ENCODE results near the gene C2CD4C. TPM values are rescaled to one million over a fixed set of nuclear protein-coding genes. Genes with fewer than 3 reads are reported as not detected.

The C2CD4C gene
- total RNA-seq, 1 experiment from 2014 or later = 0.12 TPM

- H3K4me1 Mint-ChIP-seq (ENCODE audit: low read depth, unreplicated experiment) = no peaks in the 10 kb centered on the region
These were observed 42.0 kb downstream of the C2CD4C start for GRCh38 chr19:366951-367350.

GRCh38 chr19:366205-366783 lies 42.7 kb downstream of the C2CD4C start:
- Mint-ChIP-seq H3K36me3 (ENCODE audit: insufficient read depth, unreplicated experiment) (no peaks in the 10 kb centered on the region), H3K4me1 (ENCODE audit: low read depth, unreplicated experiment) (no peaks in the 10 kb centered on the region), H3K9me3 (ENCODE audit: low read depth, unreplicated experiment) (no peaks in the 10 kb centered on the region), H3K27ac (ENCODE audit: unreplicated experiment) (no peak overlapping the region), H3K4me3 (ENCODE audit: low read depth, unreplicated experiment) (no peak overlapping the region), H3K27me3 (ENCODE audit: unreplicated experiment) (peaks cover 52% of the 10 kb centered on the region)
- CTCF ChIA-PET = no interaction called here
- DNase-seq = no peak
- TF ChIP-seq CTCF (IDR thresholded peaks at IDR 0.05; ENCODE audit: unreplicated experiment) = no peak
- intact Hi-C loops (cut with micrococcal nuclease; ENCODE audit: unreplicated experiment) = no loop called here
- no TSS peak for BruUV-seq (replicated peaks)

More at GRCh38 chr19:366951-367350, 42.0 kb downstream of the C2CD4C start:
- TF ChIP-seq CTCF (IDR thresholded peaks at IDR 0.05; ENCODE audit: unreplicated experiment) = no peak
- DNase-seq = no peak
- Mint-ChIP-seq H3K27me3 (ENCODE audit: unreplicated experiment) (peaks cover 58% of the 10 kb centered on the region), H3K4me3 (ENCODE audit: low read depth, unreplicated experiment) (no peak overlapping the region), H3K36me3 (ENCODE audit: insufficient read depth, unreplicated experiment) (no peaks in the 10 kb centered on the region), H3K27ac (ENCODE audit: unreplicated experiment) (no peak overlapping the region), H3K9me3 (ENCODE audit: low read depth, unreplicated experiment) (no peaks in the 10 kb centered on the region)
- intact Hi-C loops (cut with micrococcal nuclease; ENCODE audit: unreplicated experiment) = no loop called here
- no TSS peak for BruUV-seq (replicated peaks)
- CTCF ChIA-PET = no interaction called here

- intact Hi-C loops (cut with micrococcal nuclease; ENCODE audit: unreplicated experiment) = no loop called here
- Mint-ChIP-seq H3K4me1 (ENCODE audit: low read depth, unreplicated experiment) (no peaks in the 10 kb centered on the region), H3K36me3 (ENCODE audit: insufficient read depth, unreplicated experiment) (no peaks in the 10 kb centered on the region), H3K9me3 (ENCODE audit: low read depth, unreplicated experiment) (no peaks in the 10 kb centered on the region), H3K27ac (ENCODE audit: unreplicated experiment) (no peak overlapping the region), H3K4me3 (ENCODE audit: low read depth, unreplicated experiment) (no peak overlapping the region), H3K27me3 (ENCODE audit: unreplicated experiment) (peaks cover 50% of the 10 kb centered on the region)
- no TSS peak for BruUV-seq (replicated peaks)
- CTCF ChIA-PET = no interaction called here
- no peak for DNase-seq
- no peak for TF ChIP-seq CTCF (IDR thresholded peaks at IDR 0.05; ENCODE audit: unreplicated experiment)
These were observed 44.3 kb downstream of the C2CD4C start for GRCh38 chr19:364496-365287.

- no peaks in the 10 kb centered on the region for H3K36me3 Mint-ChIP-seq (ENCODE audit: insufficient read depth, unreplicated experiment)
- CTCF ChIA-PET = interaction anchor here (0.6 kb wide), 1 partner anchor 8 kb away, joined by 4 read pairs; no protein-coding TSS in a partner anchor
- intact Hi-C loops (cut with micrococcal nuclease; ENCODE audit: unreplicated experiment) = no loop called here
- H3K4me3 Mint-ChIP-seq (ENCODE audit: low read depth, unreplicated experiment) = no peak overlapping the region
- H3K9me3 Mint-ChIP-seq (ENCODE audit: low read depth, unreplicated experiment) = no peaks in the 10 kb centered on the region
- peaks cover 30% of the 10 kb centered on the region for H3K27me3 Mint-ChIP-seq (ENCODE audit: unreplicated experiment)
- no peaks in the 10 kb centered on the region for H3K4me1 Mint-ChIP-seq (ENCODE audit: low read depth, unreplicated experiment)
- no peak overlapping the region for H3K27ac Mint-ChIP-seq (ENCODE audit: unreplicated experiment)
- BruUV-seq (replicated peaks) = no TSS peak
- no peak for TF ChIP-seq CTCF (IDR thresholded peaks at IDR 0.05; ENCODE audit: unreplicated experiment)
- no peak for DNase-seq
These were observed 46.3 kb downstream of the C2CD4C start for GRCh38 chr19:362683-363082.

Data from Calu3 (cell line).